ENCODE data around the gene TP53. TPM values are rescaled to one million over a fixed set of nuclear protein-coding genes. Genes with fewer than 3 reads are reported as not detected.
A peak's percentile ranks its signal among the peaks of the same experiment; 100 is the strongest.

The TP53 gene
- total and polyA plus RNA-seq, 2 of the 4 experiments (the other 2 are of a cell fraction), result 31.2 to 48.5 TPM

- no peak overlapping the region for H2BK120ac ChIP-seq (ENCODE audit: low read depth, low read length)
- H3K56ac ChIP-seq (ENCODE audit: extremely low read depth, insufficient read depth, low read length), result no peak overlapping the region
- no peak overlapping the region for H4K91ac ChIP-seq (ENCODE audit: insufficient read depth, low read depth, low read length)
- no peak overlapping the region for H2BK15ac ChIP-seq (ENCODE audit: low read depth, low read length)
- ChIA-PET POLR2A (ENCODE audit: unreplicated experiment) (interaction anchor here (0.6 kb wide), 2 partner anchors 14 to 48 kb away, joined by 3 to 4 read pairs; no protein-coding TSS in a partner anchor), CTCF (interaction anchor here (0.6 to 2.3 kb wide), 2 partner anchors 9 to 16 kb away, joined by 3 to 7 read pairs; partner anchors contain the start of gene TP53)
- dilution Hi-C loops (cut with HindIII; ENCODE audit: low sequenced_read_pairs, unreplicated experiment) (no loop called here), intact Hi-C loops (cut with micrococcal nuclease) (no loop called here), in situ Hi-C loops (cut with MboI; ENCODE audit: low sequenced_read_pairs) (no loop called here)
- DNase-seq, result no peak
- H4K8ac ChIP-seq (ENCODE audit: low read depth in 2 of 2, low read length in 2 of 2), result no peak overlapping the region
- H4K20me1 ChIP-seq (ENCODE audit: insufficient read depth, low read length), result no peaks in the 10 kb centered on the region
- H3K79me1 ChIP-seq (ENCODE audit: low read depth in 1 of 2, low read length in 2 of 2), result no peaks in the 10 kb centered on the region
- peak overlapping the region; percentile 45 for H2AK9ac ChIP-seq (replicated peaks; ENCODE audit: low read depth, low read length, poor library complexity)
- 21% methylated on average over 5 of the region's 24 CpGs; no CpG with 5 or more reads in 1 of the 2 experiments for WGBS, 2 experiments (ENCODE audit: extremely low coverage in 2 of 2, insufficient read length in 1 of 2)
- no peak overlapping the region for H3K4me2 ChIP-seq (ENCODE audit: low read depth, low read length)
- no peak overlapping the region for H3K4me3 ChIP-seq (ENCODE audit: insufficient read depth, low read depth, low read length)
- no peak for ATAC-seq (ENCODE audit: low read depth)
- no peak overlapping the region for H2BK5ac ChIP-seq (ENCODE audit: low read depth, low read length, poor library complexity, severe bottlenecking)
- no peak overlapping the region for H3K4ac ChIP-seq (ENCODE audit: low read depth, low read length)
- H3K27me3 ChIP-seq (ENCODE audit: control insufficient read depth, insufficient read depth, low read length), result peaks cover 41% of the 10 kb centered on the region
- BruUV-seq (replicated peaks), result no TSS peak
- no peak overlapping the region for H3K14ac ChIP-seq (replicated peaks; ENCODE audit: low read depth, low read length)
- no peak overlapping the region for H2AK5ac ChIP-seq (ENCODE audit: low read depth, low read length)
- peak overlapping the region; percentile 38 for H2AFZ ChIP-seq (replicated peaks; ENCODE audit: low read length, poor library complexity)
- no peak overlapping the region for H3K27ac ChIP-seq (ENCODE audit: insufficient read depth, low read length)
- peaks cover 3% of the 10 kb centered on the region; the same call in 1 of the 2 replicates for H3K4me1 ChIP-seq (ENCODE audit: control insufficient read depth, insufficient read depth, low read length)
- no peak overlapping the region; the same call in 1 of the 2 replicates for H3K23ac ChIP-seq (ENCODE audit: low read depth, low read length)
- TF ChIP-seq, protein P1, sequence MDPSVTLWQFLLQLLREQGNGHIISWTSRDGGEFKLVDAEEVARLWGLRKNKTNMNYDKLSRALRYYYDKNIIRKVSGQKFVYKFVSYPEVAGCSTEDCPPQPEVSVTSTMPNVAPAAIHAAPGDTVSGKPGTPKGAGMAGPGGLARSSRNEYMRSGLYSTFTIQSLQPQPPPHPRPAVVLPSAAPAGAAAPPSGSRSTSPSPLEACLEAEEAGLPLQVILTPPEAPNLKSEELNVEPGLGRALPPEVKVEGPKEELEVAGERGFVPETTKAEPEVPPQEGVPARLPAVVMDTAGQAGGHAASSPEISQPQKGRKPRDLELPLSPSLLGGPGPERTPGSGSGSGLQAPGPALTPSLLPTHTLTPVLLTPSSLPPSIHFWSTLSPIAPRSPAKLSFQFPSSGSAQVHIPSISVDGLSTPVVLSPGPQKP (IDR thresholded peaks at IDR 0.05; ENCODE audit: borderline replicate concordance, low read depth, low read length), result no peak
- TF ChIP-seq RFX5 (IDR thresholded peaks at IDR 0.05; ENCODE audit: low read depth, low read length), result no peak
- TF ChIP-seq MAZ (IDR thresholded peaks at IDR 0.05; ENCODE audit: borderline replicate concordance, low read depth, low read length), result no peak
- TF ChIP-seq, protein P2, sequence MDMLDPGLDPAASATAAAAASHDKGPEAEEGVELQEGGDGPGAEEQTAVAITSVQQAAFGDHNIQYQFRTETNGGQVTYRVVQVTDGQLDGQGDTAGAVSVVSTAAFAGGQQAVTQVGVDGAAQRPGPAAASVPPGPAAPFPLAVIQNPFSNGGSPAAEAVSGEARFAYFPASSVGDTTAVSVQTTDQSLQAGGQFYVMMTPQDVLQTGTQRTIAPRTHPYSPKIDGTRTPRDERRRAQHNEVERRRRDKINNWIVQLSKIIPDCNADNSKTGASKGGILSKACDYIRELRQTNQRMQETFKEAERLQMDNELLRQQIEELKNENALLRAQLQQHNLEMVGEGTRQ (IDR thresholded peaks at IDR 0.05; ENCODE audit: low read depth, low read length), result no peak
- no peak for TF ChIP-seq BHLHE40 (IDR thresholded peaks at IDR 0.05; ENCODE audit: low read depth, low read length)
- no peak for TF ChIP-seq MXI1 (IDR thresholded peaks at IDR 0.05; ENCODE audit: borderline replicate concordance, low read depth, low read length)
- TF ChIP-seq CTCF (conservative IDR thresholded peaks at IDR 0.05; ENCODE audit: low read depth, low read length), result no peak
- TF ChIP-seq CHD1 (IDR thresholded peaks at IDR 0.05; ENCODE audit: low read depth, low read length), result no peak
- TF ChIP-seq CEBPB (IDR thresholded peaks at IDR 0.05; ENCODE audit: low read depth, low read length), result no peak
- no peak for TF ChIP-seq MAFK (IDR thresholded peaks at IDR 0.05; ENCODE audit: low read depth, low read length)
- no peaks in the 10 kb centered on the region for H3K9me1 ChIP-seq (ENCODE audit: insufficient read depth, low read length)
- no peaks in the 10 kb centered on the region for H3K9me3 ChIP-seq (ENCODE audit: control insufficient read depth, insufficient read depth, low read length)
- no peak overlapping the region for H2BK20ac ChIP-seq (ENCODE audit: low read depth, low read length)
- no peak overlapping the region for H3K18ac ChIP-seq (ENCODE audit: low read depth, low read length)
- peaks cover 9% of the 10 kb centered on the region for H3K36me3 ChIP-seq (ENCODE audit: control insufficient read depth, insufficient read depth, low read length)
- H4K5ac ChIP-seq (ENCODE audit: low read depth, low read length), result no peak overlapping the region
- H3K9ac ChIP-seq (ENCODE audit: low read depth, low read length), result no peak overlapping the region
These were observed 16.5 kb upstream of the TP53 start for GRCh38 chr17:7703584-7704479.
